DMS114 treated with DMSO at 0.1 percent for 48 hours (cell line): ENCODE measurements around the gene CENPX.

ENCODE experiments used
- DNase-seq: peaks from one replicate; lab custom pipeline; 2025; ENCODE audit not compliant: unreplicated experiment; lab: John Stamatoyannopoulos, UW

The CENPX gene

GRCh38 chr17:82022310-82022980, at the start of gene CENPX:
CENPX (minus strand) TSS chr17:82022878; CDS start chr17:82022861, 17 bp downstream.
- DNase-seq, result no peak

- DNase-seq, result no peak
Observed at GRCh38 chr17:82070611-82071010, 47.9 kb upstream of the CENPX start.

GRCh38 chr17:82065638-82066303, 43.1 kb upstream of the CENPX start, which contains the start of gene DUS1L:
DUS1L (minus strand) TSS chr17:82065804; CDS start chr17:82065059, 745 bp downstream.
- no peak for DNase-seq

GRCh38 chr17:82065193-82065637, 42.5 kb upstream of the CENPX start:
- DNase-seq, result no peak

GRCh38 chr17:82064433-82065192, 41.9 kb upstream of the CENPX start:
- no peak for DNase-seq

GRCh38 chr17:82063424-82064415, 41.0 kb upstream of the CENPX start:
- no peak for DNase-seq

GRCh38 chr17:82062984-82063368, 40.3 kb upstream of the CENPX start:
- DNase-seq, result no peak

- no peak for DNase-seq
Observed at GRCh38 chr17:82062076-82062983, 39.7 kb upstream of the CENPX start.

GRCh38 chr17:82061047-82061925, 38.6 kb upstream of the CENPX start:
- DNase-seq, result no peak

GRCh38 chr17:82060614-82061013, 37.9 kb upstream of the CENPX start:
- DNase-seq, result no peak

- no peak for DNase-seq
Observed at GRCh38 chr17:82060001-82060380, 37.3 kb upstream of the CENPX start.

GRCh38 chr17:82059272-82060000, 36.8 kb upstream of the CENPX start:
- no peak for DNase-seq

GRCh38 chr17:82058855-82059249, 36.2 kb upstream of the CENPX start:
- no peak for DNase-seq

- DNase-seq, result no peak
Observed at GRCh38 chr17:82058230-82058854, 35.7 kb upstream of the CENPX start.

GRCh38 chr17:82056729-82057621, 34.3 kb upstream of the CENPX start:
- DNase-seq, result no peak

GRCh38 chr17:82055965-82056728, 33.5 kb upstream of the CENPX start:
- DNase-seq, result no peak
